HG03565 (cell line): ENCODE data around the gene AHCTF1.
A peak's percentile ranks its signal among the peaks of the same experiment; 100 is the strongest.

Experiments used
- ATAC-seq: cut with Tn5 transposase; IDR thresholded peaks from one replicate; pipeline ENCODE4 v1.9.1; 2021; ENCODE audit warnings: mild to moderate bottlenecking, moderate library complexity; ENCODE audit not compliant: unreplicated experiment

The AHCTF1 gene

DNA sequence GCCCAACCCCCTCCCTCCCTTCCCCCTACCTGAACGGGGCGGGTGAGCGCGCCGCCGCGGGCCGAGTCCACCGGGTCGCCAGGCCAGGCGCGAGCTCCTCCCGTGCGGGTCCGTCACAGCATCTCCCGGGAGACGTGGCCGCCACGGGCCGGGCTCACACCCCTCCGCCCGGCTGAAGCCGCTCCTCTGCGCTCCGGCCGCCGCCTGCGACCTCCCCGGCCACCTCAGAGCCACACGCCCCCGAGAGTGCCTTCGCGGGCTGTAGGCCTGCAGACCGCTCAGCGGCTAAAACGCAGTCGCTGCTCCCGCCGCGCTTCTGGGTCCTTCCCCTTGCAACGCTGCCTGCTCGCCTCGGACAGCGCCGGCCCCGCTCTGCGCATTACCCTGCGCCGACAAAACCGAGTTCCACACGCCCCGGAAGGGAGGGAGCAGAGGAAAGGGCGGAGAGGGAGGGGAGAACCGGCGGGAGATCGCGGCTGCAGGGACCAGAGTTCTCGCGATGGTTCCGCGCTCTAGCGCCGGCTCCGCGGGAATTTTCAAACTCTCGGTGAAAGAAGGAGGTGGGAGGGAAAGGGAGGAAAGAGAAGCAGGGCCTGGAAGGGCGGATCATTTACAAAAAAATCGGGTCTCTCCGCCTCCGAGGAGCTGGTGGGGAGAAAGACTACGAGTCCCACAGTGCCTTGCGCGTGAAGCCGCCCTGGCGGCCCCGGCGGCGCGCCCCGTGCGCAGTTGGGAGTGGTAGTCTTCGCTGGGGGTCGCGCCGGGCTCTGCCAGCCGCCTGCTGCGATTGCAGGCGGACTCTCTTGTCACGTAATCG is at the start of gene AHCTF1:
TSS of gene AHCTF1 (minus strand) at position 400 of the 817 bp plus-strand sequence. CDS start 13,578 bp downstream, outside the sequence.
- peak; percentile 84 for ATAC-seq

GRCh38 chr1:246978785-246979184 is 47.0 kb upstream of the AHCTF1 start:
- ATAC-seq, result no peak

GRCh38 chr1:246978281-246978680 is 46.5 kb upstream of the AHCTF1 start:
- no peak for ATAC-seq

DNA sequence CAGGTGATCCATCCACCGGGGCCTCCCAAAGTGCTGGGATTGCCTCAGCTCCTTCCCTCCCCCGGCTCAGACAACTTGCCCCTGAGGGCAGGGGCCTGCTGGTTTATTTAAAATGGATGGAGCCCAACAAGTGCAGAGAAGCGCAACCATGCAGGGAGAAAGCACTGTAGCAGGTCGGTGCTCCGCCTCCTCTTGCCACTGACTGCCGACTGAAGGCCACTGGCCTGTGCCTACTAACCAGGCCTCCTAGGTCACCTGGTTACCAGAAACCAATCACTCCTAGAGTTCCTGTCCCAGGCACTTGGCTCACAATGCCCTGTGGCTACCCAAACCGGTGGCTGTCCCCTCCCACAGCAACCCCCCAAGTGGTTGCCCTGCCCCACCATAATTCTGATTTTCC is 40.2 kb upstream of the AHCTF1 start:
- no peak for ATAC-seq

GRCh38 chr1:246971090-246971721 is 39.5 kb upstream of the AHCTF1 start:
- ATAC-seq, result no peak

- no peak for ATAC-seq
Observed at GRCh38 chr1:246969621-246970020, 37.9 kb upstream of the AHCTF1 start.

- no peak for ATAC-seq
Observed at GRCh38 chr1:246966502-246966901, 34.8 kb upstream of the AHCTF1 start.

DNA sequence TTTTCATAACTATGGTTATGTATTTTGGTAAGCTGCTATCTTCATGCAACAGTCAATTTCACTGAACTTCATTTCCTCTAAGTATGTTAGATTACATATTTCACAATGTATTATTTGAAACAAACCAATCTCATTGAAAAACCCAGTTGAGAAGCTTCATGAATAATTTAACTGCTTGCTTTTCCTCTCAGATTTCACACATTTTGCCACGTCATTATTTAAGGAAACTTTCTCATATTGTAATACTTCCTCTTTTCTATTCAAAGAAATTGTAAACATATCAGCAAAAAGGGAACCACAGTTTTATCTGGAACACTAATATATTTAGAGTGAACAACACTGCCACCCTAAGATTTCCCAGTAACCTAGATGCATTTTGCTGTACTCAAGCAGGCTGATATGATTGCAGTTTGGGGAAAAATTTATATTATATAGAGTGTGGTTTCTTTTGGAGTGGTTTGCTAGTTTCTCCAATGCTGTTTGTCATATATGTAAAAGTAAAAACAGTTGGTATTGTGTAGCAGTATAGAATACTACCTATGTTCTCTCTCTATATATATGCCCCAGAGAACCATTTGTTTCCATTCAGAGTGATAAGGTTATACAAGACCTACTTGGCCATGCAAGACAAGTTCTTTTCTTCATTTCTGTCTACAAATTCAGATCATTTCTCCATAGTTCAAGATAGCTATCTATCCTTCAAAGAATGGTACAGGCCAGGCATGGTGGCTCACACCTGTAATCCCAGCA is 28.4 kb upstream of the AHCTF1 start:
- peak; percentile 48 for ATAC-seq

DNA sequence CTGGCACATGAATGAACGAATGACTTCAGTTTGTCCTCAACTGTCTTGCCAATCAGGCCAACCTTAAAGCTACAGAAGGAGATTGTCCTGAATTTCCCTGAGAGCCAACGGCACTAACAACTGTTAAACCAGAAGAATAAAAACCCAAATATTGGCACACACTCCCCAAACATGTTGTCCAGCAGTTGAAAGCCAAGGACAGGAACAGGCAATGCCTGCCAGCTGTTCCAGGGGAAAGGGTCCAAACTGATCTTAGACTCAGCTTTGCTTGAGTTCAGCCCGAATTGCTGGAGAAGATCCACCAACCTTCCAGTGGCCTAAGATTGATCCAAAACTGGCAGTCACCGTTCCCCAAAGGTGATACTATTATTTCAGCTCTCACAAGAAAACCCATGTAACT is 22.4 kb upstream of the AHCTF1 start:
- ATAC-seq, result no peak

DNA sequence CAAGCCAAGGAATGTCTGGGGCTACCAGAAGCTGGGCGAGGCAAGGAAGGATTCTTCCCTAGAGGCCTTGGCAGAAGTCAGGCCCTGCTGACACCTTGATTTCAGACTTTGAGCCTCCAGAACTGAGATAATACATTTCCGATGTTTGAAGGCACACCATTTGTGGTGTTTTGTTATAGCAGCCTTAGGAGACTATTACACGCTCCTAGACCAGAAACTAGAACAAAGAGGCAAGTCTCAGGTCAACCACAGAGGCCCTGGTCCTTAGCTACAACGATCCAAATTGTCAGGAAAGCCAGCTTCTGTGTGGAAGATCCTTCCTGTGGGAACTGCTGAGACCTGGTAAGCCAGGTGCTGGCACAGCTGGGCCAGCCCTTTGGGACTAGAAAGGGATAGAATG is 19.7 kb upstream of the AHCTF1 start:
- ATAC-seq, result no peak

- no peak for ATAC-seq
Observed at GRCh38 chr1:246949956-246950355, 18.2 kb upstream of the AHCTF1 start.

DNA sequence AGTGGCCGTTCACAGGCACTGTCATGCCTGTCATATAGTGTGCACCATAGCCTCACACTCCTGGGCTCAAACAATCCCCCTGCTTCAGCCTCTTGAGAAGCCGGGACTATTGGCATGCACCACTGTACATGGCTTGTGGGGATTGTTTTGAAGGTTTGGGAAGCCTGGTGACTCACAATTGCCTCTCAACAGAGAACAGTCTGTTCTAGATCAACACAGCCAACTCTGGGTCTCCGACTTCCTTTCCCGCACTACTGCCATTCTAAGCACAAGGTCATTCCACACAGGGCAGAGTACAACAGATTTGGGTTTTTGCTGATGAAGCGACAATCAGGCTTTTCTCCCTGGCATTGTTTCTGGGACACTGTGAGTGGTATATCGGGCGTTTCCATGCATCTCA is 15.5 kb upstream of the AHCTF1 start:
- no peak for ATAC-seq

- ATAC-seq, result no peak
Observed at GRCh38 chr1:246946366-246946765, 14.6 kb upstream of the AHCTF1 start.

DNA sequence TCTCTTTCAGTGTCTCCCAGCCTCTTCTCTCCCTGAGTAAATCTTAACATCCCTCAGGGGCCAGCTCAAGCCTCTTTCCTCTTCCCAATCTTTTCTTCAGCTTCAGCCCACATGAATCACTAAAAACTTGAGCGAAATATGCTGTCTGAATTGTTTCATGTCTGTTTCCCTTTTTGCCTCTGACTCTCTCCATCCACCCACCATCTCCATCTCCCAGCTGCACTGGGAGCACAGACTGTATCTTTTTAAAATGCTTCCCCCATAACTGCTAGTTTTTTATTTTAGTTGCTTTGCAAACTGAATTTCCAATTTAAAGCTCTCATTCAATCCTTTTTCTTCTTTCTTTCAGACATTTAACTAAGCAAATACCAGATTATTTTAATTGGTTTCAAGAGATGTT is 3.0 kb upstream of the AHCTF1 start:
- ATAC-seq, result no peak

GRCh38 chr1:246933893-246934292 is 2.1 kb upstream of the AHCTF1 start:
- no peak for ATAC-seq

DNA sequence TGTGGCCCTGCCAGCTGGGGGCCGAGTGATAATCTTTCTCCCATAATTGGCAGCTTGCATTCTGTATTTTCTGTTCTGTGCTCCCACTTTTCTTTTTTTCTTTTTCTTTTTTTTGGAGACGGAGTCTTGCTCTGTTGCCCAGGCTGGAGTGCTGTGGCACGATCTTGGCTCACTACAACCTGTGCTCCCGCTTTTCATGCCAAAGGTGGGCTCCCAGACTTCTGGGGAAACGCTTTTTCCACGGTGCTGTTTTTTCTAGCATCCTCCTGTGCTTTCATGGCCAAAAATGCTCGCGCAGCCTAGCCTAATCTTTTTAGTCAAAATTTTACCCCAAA is 585 bp upstream of the AHCTF1 start:
- ATAC-seq, result no peak

- ATAC-seq, result peak; percentile 8
Observed at GRCh38 chr1:246930830-246931548, 759 bp downstream of the AHCTF1 start.

- no peak for ATAC-seq
Observed at GRCh38 chr1:246925997-246926626, 5.6 kb downstream of the AHCTF1 start.

DNA sequence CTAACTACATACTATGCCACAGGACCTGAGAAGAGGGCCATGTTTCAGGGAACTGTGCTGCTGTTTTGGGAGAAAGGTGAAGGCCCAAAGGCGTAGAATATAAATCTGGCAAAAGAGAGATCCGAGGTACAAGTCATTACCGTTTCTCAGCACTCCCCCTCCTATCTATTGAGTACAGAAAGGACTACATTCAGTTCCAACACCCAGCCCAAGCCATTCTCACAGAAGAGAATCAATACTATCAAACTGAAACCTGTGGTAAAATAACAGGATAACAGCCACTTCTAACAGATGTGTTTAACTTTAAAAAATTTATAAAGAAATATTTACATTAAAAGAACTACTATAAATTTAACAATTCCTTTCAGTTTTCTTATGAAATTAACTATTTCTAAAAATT is 7.8 kb downstream of the AHCTF1 start:
- ATAC-seq, result no peak

DNA sequence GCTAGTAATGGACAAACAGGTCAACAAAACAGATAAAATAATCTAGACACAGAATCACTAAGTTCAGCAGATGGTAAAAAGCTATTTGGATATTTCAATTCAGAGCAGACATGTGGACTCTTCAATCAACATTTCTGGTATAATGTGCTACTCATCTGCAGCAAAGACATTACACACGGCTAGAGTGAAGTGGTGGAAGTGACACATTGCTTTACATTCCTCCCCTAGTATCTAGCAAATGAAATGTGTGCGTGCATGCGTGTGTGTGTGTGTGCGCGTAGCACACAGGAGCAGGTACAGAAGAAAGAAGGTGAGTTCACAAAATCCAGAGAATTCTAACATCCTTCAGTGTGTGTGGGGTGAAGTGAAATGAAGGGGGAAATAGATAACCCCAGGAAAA is 8.3 kb downstream of the AHCTF1 start:
- no peak for ATAC-seq

GRCh38 chr1:246921481-246921880 is 10.3 kb downstream of the AHCTF1 start:
- ATAC-seq, result no peak
